ENCODE results near the gene ZNF467.
A peak's percentile ranks its signal among the peaks of the same experiment; 100 is the strongest.

The ZNF467 gene

DNA sequence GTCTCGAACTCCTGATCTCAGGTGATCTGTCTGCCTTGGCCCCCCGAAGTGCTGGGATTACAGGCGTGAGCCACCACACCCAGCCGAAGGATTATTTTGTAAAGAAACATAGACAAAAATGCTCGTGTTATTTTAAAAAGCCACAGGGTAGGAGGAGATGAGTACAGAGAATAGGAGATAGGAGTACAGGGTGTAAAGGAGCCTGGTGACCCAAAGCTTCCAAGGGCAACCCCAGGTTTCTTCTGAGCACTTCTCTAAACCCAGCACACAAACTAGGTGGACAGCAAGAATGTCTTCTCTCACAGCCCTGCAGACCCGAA, 54.7 kb downstream of the ZNF467 start:
- Histone ChIP-seq H4K20me1 (peaks cover 55% of the 10 kb centered on the region), H3K27ac (no peak overlapping the region), H3K36me3 (peaks cover 52% of the 10 kb centered on the region), H3K4me1 (peaks cover 59% of the 10 kb centered on the region), H3K4me3 (no peak overlapping the region), H3K27me3 (no peaks in the 10 kb centered on the region), H3K9ac (no peak overlapping the region), H3K9me3 (no peaks in the 10 kb centered on the region), H3K4me2 (no peak overlapping the region)
- TF ChIP-seq Cebpa-rat (IDR thresholded peaks at IDR 0.05): no peak

DNA sequence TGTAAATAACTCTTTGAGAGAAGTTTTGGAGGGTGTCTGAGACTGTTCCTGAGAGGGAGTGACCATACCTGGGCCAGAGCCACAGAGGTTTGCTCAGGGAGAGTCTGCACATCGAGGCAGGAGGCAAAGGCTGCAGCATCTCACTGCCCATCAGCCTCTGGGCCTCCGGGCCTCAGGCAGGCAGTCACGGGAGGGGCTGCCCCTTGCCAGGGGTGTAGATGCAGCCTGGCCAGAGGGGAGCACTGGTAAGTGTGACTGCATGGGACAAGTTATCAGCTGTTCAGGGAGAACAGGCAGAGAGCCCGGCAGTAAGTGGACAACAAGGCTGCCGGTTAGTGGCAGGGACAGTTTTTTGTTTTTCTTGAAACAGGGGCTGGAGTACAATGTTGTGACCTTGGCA, 55.9 kb downstream of the ZNF467 start:
- no peak overlapping the region for H3K9ac ChIP-seq
- peaks cover 59% of the 10 kb centered on the region for H3K4me1 ChIP-seq
- H3K4me2 ChIP-seq: no peak overlapping the region
- H3K27ac ChIP-seq: no peak overlapping the region
- H3K27me3 ChIP-seq: no peaks in the 10 kb centered on the region
- no peak for TF ChIP-seq Cebpa-rat (IDR thresholded peaks at IDR 0.05)
- H3K36me3 ChIP-seq: peaks cover 40% of the 10 kb centered on the region
- H3K9me3 ChIP-seq: peaks cover 11% of the 10 kb centered on the region; the same call in 1 of the 2 replicates
- peaks cover 55% of the 10 kb centered on the region for H4K20me1 ChIP-seq
- H3K4me3 ChIP-seq: no peak overlapping the region

DNA sequence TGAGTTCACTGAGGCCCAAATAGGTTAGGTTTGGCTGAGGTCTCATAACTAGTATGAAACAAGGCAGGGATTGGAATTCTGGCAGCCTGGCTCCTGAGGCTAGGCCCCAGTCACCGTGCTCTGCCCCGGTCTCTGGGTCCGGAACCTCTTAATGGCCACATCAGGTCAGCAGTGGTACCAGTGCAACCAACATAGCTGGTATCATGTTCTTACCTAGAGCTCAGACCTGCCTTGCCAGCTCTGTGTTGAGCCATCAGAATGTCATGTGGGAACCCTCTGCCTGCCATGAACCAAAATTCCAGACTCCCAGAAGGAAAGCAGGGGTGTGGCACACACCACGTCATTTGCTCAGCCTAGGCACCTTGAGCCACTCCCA, 56.5 kb downstream of the ZNF467 start:
- Histone ChIP-seq H3K27me3 (no peaks in the 10 kb centered on the region), H4K20me1 (peaks cover 55% of the 10 kb centered on the region), H3K4me2 (no peak overlapping the region), H3K27ac (no peak overlapping the region), H3K36me3 (peaks cover 34% of the 10 kb centered on the region), H3K4me3 (no peak overlapping the region), H3K4me1 (peaks cover 59% of the 10 kb centered on the region), H3K9me3 (peaks cover 16% of the 10 kb centered on the region; the same call in 1 of the 2 replicates), H3K9ac (no peak overlapping the region)
- TF ChIP-seq Cebpa-rat (IDR thresholded peaks at IDR 0.05): no peak

DNA sequence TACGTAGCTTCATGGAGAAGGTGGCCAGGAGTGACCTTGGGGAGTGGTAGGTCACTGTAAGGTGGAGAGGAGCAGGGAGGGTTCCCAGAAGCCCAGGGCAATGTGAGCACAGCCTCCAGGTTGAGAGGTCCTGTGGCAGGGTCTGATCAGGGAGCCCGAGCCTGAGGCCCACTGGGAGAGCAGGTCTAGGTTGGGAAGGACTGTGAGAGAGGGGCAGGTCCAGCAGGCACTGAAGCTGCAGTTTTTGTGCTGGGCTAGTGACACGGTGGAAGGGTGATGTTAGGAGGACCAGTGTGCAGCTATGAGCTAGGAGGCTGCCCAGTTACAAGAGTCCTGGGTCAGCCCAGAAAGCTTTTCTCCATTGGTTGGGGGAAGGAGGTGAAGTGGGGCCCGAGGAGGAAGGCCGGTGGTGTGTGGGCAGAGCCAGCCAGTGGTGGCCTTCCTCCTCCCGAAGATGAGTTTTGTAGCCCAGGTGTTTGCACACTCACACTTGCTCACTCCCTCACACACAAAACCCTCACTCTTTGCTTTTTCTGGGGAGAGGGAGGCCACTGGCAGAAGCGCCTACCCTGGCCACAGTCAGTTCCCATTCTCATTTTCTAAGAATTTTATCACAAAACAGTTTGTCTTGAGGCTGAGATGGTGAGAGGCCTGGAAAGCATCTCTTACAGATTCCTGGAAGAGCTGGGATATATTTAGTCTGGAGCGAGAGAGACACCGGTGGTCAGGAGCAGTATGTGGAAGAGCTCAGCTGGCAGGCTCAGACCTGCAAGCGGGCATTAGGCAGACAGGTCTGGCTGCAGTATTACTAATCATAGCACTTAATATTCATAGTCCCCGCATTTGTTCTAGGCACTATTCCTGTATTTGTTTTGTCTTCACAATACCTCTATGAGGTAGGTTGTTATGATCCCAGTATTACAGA, 57.1 kb downstream of the ZNF467 start:
- H3K4me2 ChIP-seq: peak overlapping the region; percentile 96
- peak overlapping the region; percentile 86 for H3K4me3 ChIP-seq
- peaks cover 55% of the 10 kb centered on the region for H4K20me1 ChIP-seq
- H3K4me1 ChIP-seq: peaks cover 54% of the 10 kb centered on the region
- H3K36me3 ChIP-seq: peaks cover 27% of the 10 kb centered on the region
- H3K9me3 ChIP-seq: peaks cover 23% of the 10 kb centered on the region
- peak overlapping the region; percentile 88; the same call in 1 of the 2 replicates for H3K9ac ChIP-seq
- TF ChIP-seq Cebpa-rat (IDR thresholded peaks at IDR 0.05): no peak
- no peaks in the 10 kb centered on the region for H3K27me3 ChIP-seq
- peak overlapping the region; percentile 2; the same call in 1 of the 2 replicates for H3K27ac ChIP-seq

DNA sequence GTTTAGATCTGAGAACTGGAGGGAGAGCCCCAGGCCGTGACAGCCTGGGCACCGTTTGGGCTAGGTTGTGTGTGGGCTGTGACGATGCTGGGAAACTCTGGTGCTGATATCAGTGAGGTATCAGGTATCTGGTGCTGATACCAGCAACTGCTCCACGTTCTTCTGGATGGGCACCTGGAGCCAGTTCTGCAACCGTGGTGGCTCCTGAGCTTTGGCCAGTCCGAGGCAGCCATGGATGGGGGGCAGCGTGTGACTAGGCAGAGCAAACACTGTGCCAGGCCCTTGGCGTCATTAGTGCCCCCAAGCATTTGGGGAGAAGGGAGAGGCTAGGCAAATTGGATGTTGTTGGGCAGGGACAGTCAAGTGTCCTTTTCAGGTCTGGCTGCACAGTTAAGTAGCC, 57.9 kb downstream of the ZNF467 start:
- Histone ChIP-seq H4K20me1 (peaks cover 47% of the 10 kb centered on the region), H3K4me1 (peaks cover 46% of the 10 kb centered on the region), H3K9me3 (peaks cover 30% of the 10 kb centered on the region), H3K36me3 (peaks cover 20% of the 10 kb centered on the region), H3K4me2 (peak overlapping the region; percentile 96), H3K27me3 (no peaks in the 10 kb centered on the region), H3K9ac (peak overlapping the region; percentile 88), H3K4me3 (peak overlapping the region; percentile 86), H3K27ac (peak overlapping the region; percentile 80)
- TF ChIP-seq Cebpa-rat (IDR thresholded peaks at IDR 0.05): no peak

DNA sequence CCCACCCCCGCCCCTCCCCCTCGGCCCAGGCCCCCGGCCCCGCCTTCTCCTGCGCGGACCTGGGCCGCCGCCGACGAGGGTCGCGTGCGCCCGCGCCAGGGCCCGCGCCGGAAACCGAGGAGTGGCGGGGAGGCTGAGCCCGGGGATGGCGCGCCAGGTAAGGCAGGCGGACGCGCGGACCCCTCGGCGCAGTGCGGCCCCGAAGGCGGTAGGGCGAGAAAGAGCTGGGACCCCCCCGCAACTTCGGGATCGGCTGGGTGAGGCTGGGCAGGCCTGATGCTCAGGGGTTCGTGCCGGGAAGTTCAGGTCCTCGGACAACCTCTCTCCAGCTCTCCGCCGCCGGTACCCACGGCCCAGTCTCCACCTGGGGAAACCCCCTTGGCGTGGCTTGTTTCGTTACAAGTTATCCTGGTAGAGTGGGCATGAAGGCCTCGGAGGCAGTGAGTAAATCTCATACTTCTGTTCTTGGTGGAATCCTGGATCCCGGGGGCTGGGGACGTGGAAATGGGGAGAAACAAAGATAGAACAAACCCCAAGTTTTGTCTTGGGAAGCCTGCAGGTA, 58.4 kb downstream of the ZNF467 start:
- H3K4me3 ChIP-seq: peak overlapping the region; percentile 86
- H3K27me3 ChIP-seq: no peaks in the 10 kb centered on the region
- peak overlapping the region; percentile 88 for H3K9ac ChIP-seq
- H3K36me3 ChIP-seq: peaks cover 15% of the 10 kb centered on the region
- H4K20me1 ChIP-seq: peaks cover 42% of the 10 kb centered on the region
- H3K27ac ChIP-seq: peak overlapping the region; percentile 80
- H3K4me1 ChIP-seq: peaks cover 41% of the 10 kb centered on the region
- peaks cover 35% of the 10 kb centered on the region for H3K9me3 ChIP-seq
- peak overlapping the region; percentile 96 for H3K4me2 ChIP-seq
- TF ChIP-seq Cebpa-rat (IDR thresholded peaks at IDR 0.05): no peak

All from BLaER1 (cell line).